DMS153 (cell line): ENCODE results near the gene IRAK4.

Source experiments
- DNase-seq: peaks from one replicate; lab custom pipeline; 2025; lab: John Stamatoyannopoulos, UW

Gene IRAK4

GRCh38 chr12:43766291-43766690, 7.5 kb downstream of the IRAK4 start:
- DNase-seq: no peak

DNA sequence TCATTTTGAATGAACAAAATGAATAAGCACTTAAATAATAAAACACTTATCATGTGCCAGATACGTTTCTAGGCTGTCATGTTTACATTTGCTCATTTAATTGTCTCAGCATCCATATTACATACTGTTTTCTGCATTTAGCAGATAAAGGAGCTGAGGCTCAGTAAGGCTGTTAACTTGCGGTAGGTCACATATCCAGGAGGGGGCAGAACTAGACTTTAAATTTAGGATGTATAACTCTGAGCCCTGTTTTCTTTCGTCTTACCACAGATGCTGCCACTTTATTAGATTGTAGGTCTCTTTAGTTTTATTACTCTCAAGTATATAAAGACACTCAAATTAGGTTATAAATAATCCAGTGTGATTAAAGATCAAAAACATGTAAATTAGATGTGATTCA, 17.7 kb downstream of the IRAK4 start:
- DNase-seq: no peak

DNA sequence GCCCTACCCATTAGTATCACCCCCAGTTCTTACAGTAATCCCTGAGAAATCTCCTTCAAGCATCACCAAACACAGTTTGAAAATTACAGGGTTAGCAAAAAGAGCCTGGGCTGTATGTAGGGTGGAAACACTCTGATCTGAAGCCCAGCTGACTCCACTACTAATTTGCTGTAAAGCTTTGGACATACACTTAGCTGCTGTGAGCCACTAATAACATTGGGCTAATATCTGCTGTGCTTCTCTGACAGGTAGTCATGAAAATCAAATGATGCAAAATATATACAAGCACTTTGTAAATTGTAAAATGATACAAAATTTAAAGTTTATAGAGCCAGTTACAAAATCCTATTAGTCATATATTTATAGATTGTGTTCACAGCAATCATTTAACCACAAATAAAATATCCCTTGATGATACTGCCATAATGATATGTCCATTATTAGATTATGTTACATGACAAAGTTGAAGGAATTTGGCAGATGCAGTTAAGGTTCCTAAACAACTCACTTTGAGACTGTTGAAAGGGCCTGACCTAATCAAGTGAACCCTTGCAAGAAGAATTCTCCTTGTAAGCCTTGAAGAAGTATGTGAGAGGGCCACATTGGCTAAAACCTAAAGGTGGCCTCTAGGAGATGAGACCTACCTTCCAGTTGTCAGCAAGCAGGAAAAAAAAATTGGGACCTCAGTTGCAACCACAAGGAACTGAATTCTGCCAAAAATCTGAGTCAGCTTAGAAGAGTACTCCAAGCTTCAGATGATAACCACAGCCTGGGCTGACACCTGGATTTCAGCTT, 28.3 kb downstream of the IRAK4 start:
- DNase-seq: no peak

- no peak for DNase-seq
Observed at GRCh38 chr12:43789941-43790340, 31.2 kb downstream of the IRAK4 start.

- DNase-seq: no peak
Observed at GRCh38 chr12:43795716-43796280, 37.0 kb downstream of the IRAK4 start.

DNA sequence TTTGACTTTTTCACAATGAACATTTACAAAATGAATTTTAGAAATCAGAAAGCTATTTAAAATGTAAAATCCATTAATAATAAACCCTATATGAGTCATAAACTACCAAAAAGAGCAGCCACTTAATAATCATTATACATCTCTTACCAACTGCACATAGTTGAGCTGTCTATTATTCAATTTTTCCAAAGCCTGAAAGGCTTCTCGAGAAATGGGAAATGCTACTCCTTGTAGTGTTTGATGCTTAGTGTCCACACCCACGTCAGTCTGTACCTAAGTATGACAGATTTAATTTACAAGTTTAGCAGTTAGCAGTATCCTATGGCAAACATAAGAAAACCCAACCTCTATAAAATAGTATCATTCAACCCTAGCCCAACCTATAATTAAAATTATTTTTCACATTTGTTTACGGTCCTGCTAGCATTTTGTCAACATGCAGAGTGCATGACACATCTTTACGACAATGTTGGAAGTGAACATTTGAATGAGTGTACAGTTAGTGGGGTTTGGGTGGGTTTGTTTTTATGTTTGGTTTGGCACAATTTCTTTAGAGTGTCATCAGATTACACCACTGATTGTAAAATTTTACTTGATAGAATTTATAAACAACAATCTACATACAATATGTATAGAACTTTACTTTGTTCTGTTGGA, 38.9 kb downstream of the IRAK4 start:
- no peak for DNase-seq

DNA sequence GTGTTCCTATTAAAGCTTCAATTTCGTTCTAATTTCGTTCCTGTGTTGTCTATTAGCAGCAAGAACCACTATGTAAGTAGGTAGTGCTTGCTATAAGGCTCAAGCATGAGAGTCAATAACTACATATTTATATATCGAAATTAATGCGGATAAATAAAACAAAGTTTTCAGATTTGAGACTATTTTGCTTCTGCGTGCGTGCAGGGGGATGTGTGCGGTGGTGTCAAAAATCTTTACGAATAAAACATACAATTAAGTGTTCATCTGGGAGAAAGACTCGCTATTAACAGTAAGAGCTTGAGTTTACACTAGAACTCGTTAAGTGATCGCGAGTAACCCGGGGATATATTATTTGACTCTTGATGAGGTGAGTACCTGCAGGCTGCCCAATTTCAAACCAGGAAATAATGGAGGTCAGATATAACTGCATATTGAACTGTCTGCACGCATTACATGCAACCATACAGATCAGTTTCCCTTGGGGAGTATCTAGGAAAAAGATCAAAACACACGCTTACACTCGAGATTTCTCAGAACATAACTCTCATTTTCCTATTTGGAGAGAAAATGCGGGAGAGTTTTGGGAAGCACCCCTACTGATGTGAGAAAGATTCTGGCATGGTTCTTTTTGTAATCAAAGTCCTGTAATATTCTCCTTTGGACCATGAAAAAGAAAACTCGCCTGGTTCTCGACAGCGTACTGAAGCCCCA, 46.6 kb downstream of the IRAK4 start:
- DNase-seq: peak; percentile 2

DNA sequence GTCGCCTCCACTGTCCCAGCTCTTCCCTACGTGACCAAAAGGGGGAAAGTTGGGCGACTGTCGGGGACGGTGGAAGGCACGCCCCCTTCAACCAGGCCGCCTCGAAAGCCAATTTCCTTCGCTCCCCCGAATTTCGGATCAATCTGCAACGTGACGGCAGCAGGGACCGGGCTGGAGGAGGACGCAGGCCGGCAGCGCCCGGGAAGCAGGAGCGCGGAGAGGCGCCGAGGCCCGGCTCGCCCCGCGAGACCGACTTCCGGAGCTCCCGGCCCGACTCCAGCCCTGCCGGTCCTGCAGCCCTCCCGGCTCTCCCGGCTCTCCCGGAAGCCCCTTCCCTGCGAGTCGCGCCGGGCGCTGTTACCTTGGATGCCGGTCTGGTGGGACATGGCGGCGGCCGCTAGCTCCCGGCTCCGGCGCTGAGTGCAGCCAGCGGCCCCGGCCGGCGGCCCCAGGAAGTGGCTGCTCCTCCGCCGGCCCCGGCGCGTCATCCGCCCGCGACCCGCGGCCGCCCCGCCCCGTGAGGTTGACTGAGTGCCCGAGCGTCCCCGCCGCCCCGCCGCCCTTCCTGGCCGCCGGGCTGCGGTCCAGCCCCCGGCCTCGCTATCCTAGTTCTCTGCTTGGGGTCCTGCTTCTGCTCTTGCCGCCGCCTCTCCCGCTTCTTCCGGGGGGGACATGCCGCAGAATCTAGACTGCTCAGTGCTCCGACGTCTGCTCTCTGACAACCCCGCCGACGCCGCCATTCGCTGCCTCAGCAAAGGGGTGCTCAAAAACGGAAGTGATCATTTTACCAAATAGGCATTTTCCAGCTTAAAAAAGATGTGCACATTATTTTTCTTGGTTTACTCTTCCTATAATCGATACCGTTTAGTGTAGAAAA, 47.3 kb downstream of the IRAK4 start, which contains the start of gene TWF1:
TWF1 (minus strand) TSS at position 458 of the 877 bp plus-strand sequence; CDS start at position 386, 72 bp downstream.
- peak; percentile 52 for DNase-seq

DNA sequence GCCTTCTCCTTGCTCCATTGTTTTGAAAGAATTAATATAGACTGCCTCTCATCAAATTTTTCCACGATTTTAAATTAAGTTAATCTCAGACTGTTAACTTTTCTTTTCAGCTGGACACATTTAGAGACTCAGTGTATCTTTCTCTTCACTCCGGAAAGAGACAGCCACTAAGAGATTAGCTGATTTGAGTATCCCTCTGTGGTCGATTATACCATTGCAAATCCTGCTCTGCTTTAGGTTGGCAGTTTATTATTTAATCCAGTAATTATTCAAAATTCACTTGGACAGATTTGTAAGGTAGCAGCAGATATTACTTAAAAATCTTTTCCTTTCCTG, 48.0 kb downstream of the IRAK4 start:
- DNase-seq: no peak

GRCh38 chr12:43807386-43807785, 48.6 kb downstream of the IRAK4 start:
- DNase-seq: no peak

GRCh38 chr12:43812057-43812456, 53.3 kb downstream of the IRAK4 start:
- no peak for DNase-seq

DNA sequence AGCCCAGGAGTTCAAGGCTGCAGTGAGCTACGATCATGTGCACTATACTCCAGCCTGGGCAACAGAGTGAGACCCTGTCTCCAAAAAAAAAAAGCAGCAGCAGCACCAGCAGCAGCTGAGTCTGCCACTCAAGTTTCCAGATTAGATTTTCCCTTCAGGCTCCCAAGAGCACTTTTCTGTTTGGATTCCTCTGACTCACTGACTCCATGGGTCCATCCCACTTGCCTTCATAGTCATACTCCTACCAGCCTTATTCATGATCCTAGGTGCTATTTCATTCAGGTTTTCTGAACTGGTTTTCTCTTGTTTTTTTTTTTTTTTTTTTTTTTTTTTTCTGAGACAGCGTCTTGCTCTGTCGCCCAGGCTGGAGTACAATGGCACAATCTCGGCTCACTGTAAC, 54.2 kb downstream of the IRAK4 start:
- no peak for DNase-seq

DNA sequence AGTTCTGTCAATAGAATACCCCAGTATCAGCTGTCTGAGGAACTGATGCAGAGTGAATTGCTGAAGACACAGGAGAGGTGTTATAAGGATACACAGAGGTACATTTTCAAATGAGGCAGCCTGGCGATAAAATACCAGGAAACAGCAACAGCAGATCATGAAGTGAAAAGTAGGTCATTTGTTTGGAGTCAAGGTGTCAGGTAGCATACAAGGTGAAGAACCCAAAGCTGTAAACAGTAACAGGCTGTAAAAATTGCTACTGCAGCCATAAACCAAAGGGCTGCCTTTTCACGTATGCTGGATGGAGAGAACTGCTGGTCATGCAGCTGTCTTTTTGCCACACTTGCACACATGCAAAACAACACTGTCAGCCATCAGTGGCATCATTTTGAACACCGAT, 56.7 kb downstream of the IRAK4 start:
- DNase-seq: peak; percentile 40

DNA sequence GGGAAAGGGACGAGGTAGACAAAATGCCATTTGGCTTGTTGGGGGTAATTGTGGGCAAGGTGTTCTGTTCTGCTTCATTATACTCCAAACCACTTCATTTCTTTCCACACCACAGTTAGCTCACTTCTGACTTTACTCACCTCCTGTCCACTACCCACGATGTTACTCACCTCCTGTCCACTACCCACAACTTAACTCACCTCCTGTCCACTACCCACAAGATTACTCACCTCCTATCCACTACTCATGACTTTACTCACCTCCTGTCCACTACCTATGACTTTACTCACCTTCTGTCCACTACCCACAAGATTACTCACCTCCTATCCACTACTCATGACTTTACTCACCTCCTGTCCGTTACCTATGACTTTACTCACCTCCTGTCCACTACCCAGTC, 57.4 kb downstream of the IRAK4 start:
- DNase-seq: no peak

DNA sequence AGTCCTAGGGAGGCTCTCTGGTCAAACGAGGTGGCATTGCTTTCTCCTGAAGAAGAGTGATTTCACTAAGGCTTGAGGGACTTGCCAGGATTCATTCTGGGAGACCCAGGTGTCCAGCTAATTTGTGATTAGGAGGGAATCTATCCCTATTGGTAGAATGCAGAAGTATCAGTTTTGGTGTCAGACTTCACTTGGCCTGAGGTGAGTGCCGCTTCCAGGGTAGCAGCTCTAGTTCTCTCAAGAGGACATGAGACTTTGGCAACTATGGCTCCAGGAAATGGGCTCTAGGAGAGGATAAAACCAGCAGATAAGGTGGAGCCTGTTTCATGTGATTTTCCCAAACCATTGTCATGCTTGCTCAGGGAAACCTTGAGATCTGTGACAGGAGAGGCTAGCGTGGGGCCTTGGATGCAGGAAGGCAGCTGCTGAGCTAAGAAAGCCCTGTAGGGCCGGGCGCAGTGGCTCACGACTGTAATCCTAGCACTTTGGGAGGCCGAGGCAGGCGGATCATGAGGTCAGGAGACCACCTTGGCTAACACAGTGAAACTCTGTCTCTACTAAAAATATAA, 65.5 kb downstream of the IRAK4 start:
- no peak for DNase-seq

DNA sequence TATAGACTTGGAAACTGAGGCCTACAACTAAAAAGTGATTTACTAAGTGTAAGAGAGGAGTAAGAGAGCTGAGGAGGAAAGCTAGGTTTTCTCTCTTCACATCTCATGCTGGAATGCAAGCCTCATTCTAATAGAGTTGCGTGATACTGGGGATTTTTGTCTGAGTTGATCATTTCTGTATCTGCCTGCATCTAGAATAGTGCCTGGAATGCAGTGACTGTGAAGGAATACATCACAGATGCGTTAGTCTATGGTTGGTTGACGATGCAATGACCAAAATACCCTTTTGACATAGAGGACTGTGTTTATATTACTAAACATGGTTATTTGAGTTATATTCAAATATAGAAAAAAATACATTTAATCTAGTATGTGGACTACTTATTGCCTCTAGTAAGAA, 67.9 kb downstream of the IRAK4 start:
- no peak for DNase-seq

DNA sequence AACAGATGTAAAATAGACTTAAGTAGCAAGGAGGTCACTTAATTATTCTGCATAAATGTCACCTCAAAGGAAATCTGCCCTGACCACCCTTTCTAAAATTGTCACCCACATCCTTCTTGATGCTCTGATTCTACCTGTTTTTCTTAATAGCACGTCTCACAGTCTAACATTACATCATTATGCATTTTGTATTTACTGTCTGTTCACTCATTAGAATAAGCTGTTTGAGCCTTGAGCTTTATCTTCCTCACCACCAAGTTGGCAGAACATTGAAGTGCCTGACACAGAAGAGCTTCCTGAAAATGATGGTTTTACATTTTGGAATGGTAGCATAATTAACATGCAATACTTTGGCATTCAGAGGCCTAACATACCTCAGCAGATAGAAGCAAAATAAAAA, 68.3 kb downstream of the IRAK4 start:
- DNase-seq: no peak

DNA sequence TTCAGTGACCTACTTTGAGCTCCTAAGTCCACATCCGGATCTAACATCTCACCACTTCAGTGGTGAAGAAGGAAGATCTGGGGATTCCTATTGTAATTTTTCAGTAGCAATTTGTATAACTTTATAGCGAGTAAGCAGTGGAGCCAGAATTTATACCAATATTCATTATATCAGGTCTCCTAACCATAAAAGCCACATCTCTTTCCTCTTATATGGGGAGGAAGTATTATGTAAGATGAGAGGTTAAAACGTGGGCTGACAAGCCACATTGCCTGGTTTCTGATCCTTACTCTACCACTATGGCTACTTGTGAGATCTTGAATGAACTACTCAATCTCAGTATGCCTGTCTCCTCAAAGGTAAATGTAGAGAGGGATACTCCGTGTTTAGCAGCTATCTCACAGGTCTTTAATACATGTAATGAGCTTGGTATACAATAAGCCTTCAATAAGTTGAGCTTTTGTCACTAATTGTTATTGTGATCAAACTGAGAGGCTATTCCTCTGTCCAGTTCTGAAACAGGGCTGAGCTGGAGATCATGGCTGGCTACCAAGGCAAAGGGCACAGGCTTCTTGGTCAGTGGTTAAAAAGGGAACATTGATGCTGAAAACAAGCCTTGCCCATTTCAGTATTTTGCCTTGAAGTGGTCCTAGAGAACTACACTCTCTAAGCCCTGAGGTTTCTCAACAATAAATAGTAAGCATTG, 73.9 kb downstream of the IRAK4 start:
- DNase-seq: no peak

- DNase-seq: no peak
Observed at GRCh38 chr12:43835264-43835655, 76.5 kb downstream of the IRAK4 start.

DNA sequence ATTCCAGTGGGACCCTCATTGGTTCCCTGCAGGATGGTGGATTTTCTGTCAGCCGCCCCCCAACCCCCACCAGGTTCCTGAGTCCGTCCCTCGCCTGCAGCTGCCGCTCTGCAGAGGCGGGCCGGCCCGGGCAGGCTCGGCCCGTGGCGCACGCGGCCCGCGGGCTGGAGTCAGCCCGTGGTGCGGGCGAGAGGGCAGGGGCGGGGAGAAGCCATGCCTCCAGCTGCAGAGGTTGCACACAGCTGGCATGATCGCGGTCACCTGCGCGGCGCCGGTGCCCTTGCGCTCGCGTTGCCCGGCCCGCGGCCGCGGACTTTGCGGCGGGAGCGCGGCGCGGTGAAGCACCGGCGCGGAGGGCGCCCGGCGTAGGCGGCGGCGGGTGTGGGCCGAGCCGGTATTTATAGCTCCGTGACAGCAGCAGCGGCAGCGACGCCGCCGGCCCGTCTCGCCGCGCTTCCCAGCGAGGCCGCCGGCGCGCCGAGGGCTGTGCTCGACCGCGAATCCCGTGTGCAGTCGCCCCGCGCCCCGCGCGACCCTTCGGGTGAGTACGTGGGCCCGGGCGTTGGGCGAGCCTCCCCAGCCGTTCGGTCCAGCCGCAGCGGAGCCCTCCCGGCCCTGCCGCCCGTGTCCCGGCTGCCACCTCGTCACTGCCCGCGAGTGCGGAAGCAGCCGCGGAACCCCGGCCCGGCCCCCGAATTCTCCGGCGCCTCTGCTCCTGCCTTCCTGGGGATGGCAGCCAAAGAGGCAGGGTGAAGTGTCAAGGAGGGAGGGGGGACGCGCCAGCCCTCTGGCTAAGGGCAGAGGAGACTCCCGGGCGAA, 77.1 kb downstream of the IRAK4 start, which contains the start of gene TMEM117:
TMEM117 (plus strand) TSS at position 426 of the 819 bp plus-strand sequence.
- no peak for DNase-seq
